ENCODE data around the gene ETS1.

DNA sequence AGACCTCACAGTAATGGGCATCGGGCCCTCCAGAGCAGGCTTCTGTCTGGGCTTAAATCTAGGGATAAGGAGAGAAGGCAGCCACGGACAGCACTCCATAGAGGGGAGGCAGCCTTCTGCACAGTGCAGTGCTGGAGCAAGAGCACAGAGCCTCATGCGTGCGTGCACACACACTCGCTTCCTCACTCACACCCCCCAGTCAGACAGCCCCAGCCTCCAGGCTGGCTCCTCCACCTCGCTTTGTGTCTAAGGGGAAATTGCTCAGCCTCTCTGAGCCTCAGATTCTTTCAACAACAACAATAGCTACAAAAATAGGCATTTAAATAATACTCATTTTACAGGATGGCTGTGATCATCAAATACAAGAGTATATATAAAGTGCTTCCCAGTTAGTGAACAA is 26.7 kb upstream of the ETS1 start:
- TF ChIP-seq, protein P1, sequence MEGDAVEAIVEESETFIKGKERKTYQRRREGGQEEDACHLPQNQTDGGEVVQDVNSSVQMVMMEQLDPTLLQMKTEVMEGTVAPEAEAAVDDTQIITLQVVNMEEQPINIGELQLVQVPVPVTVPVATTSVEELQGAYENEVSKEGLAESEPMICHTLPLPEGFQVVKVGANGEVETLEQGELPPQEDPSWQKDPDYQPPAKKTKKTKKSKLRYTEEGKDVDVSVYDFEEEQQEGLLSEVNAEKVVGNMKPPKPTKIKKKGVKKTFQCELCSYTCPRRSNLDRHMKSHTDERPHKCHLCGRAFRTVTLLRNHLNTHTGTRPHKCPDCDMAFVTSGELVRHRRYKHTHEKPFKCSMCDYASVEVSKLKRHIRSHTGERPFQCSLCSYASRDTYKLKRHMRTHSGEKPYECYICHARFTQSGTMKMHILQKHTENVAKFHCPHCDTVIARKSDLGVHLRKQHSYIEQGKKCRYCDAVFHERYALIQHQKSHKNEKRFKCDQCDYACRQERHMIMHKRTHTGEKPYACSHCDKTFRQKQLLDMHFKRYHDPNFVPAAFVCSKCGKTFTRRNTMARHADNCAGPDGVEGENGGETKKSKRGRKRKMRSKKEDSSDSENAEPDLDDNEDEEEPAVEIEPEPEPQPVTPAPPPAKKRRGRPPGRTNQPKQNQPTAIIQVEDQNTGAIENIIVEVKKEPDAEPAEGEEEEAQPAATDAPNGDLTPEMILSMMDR (IDR thresholded peaks at IDR 0.05; ENCODE audit: low read depth, low read length): no peak
- TF ChIP-seq EZH2phosphoT487 (IDR thresholded peaks at IDR 0.05; ENCODE audit: low read depth): no peak
